ENCODE results near the gene CLK3.

Gene CLK3

DNA sequence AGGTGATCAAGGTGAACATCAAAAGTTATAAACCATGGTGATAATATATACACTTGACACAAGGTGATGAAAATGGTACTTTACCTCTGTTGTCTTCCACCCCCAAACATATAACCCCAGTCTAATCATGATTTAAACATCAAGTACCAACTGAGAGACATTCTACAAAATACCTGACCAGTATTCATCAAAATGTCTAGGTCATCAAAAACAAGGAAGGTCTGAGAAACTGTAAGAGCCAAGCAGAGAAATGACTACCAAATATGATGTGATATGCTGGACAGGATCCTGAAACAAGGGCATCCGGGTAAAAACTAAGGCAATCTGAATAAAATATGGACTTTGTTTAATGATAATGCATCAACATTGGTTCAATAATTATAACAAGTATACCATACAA, 52.3 kb downstream of the CLK3 start:
- Histone ChIP-seq H3K4me1 (ENCODE audit: control insufficient read depth in 1 of 2, insufficient read depth in 2 of 2, low read length in 2 of 2) (peaks cover 17 to 19% of the 10 kb centered on the region in 2 donors), H3K27me3 (ENCODE audit: control insufficient read depth in 1 of 2, insufficient read depth in 2 of 2, low read length in 2 of 2) (no peaks in the 10 kb centered on the region), H3K36me3 (ENCODE audit: control insufficient read depth in 1 of 2, insufficient read depth in 2 of 2, low read length in 2 of 2) (peaks cover 24 to 29% of the 10 kb centered on the region in 2 donors), H3K4me3 (ENCODE audit: low read depth in 1 of 2, low read length in 2 of 2) (no peak overlapping the region), H3K27ac (ENCODE audit: low read depth, low read length) (no peak overlapping the region), H3K9me3 (ENCODE audit: control insufficient read depth in 1 of 2, low read length in 2 of 2) (no peaks in the 10 kb centered on the region), H3K9ac (ENCODE audit: low read depth in 1 of 2, low read length in 2 of 2) (no peak overlapping the region)

DNA sequence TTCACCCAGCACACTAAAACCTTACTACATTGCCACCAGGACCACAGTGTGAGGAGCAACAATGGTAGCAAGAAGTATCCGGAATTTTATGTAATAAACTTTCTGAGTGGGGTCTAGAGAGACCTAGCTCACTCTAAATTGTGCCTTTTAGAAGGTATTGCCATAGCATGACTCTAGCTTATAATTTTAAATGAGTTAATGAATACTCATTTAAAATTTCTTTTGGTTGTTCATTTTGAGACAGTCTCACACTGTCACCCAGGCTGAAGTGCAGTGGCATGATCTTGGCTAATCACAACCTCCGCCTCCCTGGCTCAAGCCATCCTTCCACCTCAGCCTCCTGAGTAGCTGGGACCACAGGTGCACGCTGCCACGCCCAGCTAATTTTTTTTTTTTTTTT, 54.0 kb downstream of the CLK3 start:
- Histone ChIP-seq H3K27ac (ENCODE audit: low read depth, low read length) (no peak overlapping the region), H3K9ac (ENCODE audit: low read depth in 1 of 2, low read length in 2 of 2) (no peak overlapping the region), H3K36me3 (ENCODE audit: control insufficient read depth in 1 of 2, insufficient read depth in 2 of 2, low read length in 2 of 2) (peaks cover 27 to 36% of the 10 kb centered on the region in 2 donors)

DNA sequence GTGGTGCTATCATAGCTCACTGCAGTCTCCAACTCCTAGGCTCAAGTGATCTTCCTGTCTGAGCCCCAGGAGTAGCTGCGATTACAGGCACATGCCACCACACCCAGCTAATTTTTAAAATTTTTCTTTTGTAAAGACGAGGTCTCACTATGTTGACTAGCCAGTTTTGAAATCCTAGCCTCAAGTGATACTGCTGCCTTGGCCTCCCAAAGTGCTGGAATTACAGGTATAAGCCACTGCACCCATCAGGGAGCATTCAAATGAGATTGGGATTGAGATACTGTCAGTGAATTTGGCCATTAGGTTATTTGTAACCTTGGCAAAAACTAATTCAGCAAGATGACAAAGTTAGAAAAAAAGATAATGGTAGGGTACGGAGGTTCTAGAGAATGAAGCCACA, 58.5 kb downstream of the CLK3 start:
- Histone ChIP-seq H3K27ac (ENCODE audit: low read depth, low read length) (no peak overlapping the region), H3K4me1 (ENCODE audit: control insufficient read depth in 1 of 2, insufficient read depth in 2 of 2, low read length in 2 of 2) (no peaks in the 10 kb centered on the region), H3K27me3 (ENCODE audit: control insufficient read depth in 1 of 2, insufficient read depth in 2 of 2, low read length in 2 of 2) (no peaks in the 10 kb centered on the region), H3K9me3 (ENCODE audit: control insufficient read depth in 1 of 2, low read length in 2 of 2) (no peaks in the 10 kb centered on the region), H3K4me3 (ENCODE audit: low read depth in 1 of 2, low read length in 2 of 2) (no peak overlapping the region), H3K36me3 (ENCODE audit: control insufficient read depth in 1 of 2, insufficient read depth in 2 of 2, low read length in 2 of 2) (peaks cover 22 to 34% of the 10 kb centered on the region in 2 donors), H3K9ac (ENCODE audit: low read depth in 1 of 2, low read length in 2 of 2) (no peak overlapping the region)

More for the DNA sequence above, 54.0 kb downstream of the CLK3 start:
- H3K27me3 ChIP-seq (ENCODE audit: control insufficient read depth in 1 of 2, insufficient read depth in 2 of 2, low read length in 2 of 2), result no peaks in the 10 kb centered on the region
- H3K9me3 ChIP-seq (ENCODE audit: control insufficient read depth in 1 of 2, low read length in 2 of 2), result no peaks in the 10 kb centered on the region
- H3K4me3 ChIP-seq (ENCODE audit: low read depth in 1 of 2, low read length in 2 of 2), result no peak overlapping the region
- H3K4me1 ChIP-seq (ENCODE audit: control insufficient read depth in 1 of 2, insufficient read depth in 2 of 2, low read length in 2 of 2), result peaks cover 3 to 8% of the 10 kb centered on the region in 2 donors

DNA sequence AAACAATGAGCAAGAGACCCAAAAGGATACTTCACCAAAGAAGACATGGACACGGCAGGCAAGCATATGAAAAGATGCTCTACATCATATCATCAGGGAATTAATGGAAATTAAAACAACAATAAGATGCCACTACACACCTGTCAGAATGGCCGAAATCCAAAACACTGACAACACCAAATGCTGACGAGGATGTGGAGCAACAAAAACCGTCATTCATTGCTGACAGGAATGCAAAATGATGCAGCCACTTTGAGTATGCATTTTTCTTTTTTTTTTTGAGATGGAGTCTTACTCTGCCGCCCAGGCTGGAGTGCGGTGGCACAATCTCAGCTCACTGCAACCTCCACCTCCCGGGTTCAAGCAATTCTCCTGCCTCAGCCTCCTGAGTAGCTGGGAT, 61.2 kb downstream of the CLK3 start:
- Histone ChIP-seq H3K4me1 (ENCODE audit: control insufficient read depth in 1 of 2, insufficient read depth in 2 of 2, low read length in 2 of 2) (no peaks in the 10 kb centered on the region), H3K36me3 (ENCODE audit: control insufficient read depth in 1 of 2, insufficient read depth in 2 of 2, low read length in 2 of 2) (peaks cover 12 to 17% of the 10 kb centered on the region in 2 donors), H3K9ac (ENCODE audit: low read depth in 1 of 2, low read length in 2 of 2) (no peak overlapping the region), H3K27me3 (ENCODE audit: control insufficient read depth in 1 of 2, insufficient read depth in 2 of 2, low read length in 2 of 2) (no peaks in the 10 kb centered on the region), H3K4me3 (ENCODE audit: low read depth in 1 of 2, low read length in 2 of 2) (no peak overlapping the region), H3K9me3 (ENCODE audit: control insufficient read depth in 1 of 2, low read length in 2 of 2) (no peaks in the 10 kb centered on the region), H3K27ac (ENCODE audit: low read depth, low read length) (no peak overlapping the region)

Measured in duodenal mucosa (tissue), 2 donors.